ENCODE data around the gene UBE2E3.
"Not testable (repeated sequence)": the region's sequence is repeated elsewhere in the genome, so short reads cannot be mapped to it uniquely, and the experiment has no call there.

The UBE2E3 gene

GRCh38 chr2:181036848-181037603, 56.6 kb downstream of the UBE2E3 start:
- no peak for TF ChIP-seq CTCF (IDR thresholded peaks at IDR 0.05; ENCODE audit: borderline replicate concordance, control extremely low read depth, extremely low read depth, insufficient read depth, missing control alignments)
- in situ Hi-C loops (cut with MboI; ENCODE audit: low sequenced_read_pairs, unreplicated experiment), result no loop called here
- no peak for DNase-seq (ENCODE audit: low spot score)

- no peak for DNase-seq (ENCODE audit: low spot score)
- in situ Hi-C loops (cut with MboI; ENCODE audit: low sequenced_read_pairs, unreplicated experiment), result no loop called here
- no peak for TF ChIP-seq CTCF (IDR thresholded peaks at IDR 0.05; ENCODE audit: borderline replicate concordance, control extremely low read depth, extremely low read depth, insufficient read depth, missing control alignments)
Measured at GRCh38 chr2:181037922-181038321, 57.5 kb downstream of the UBE2E3 start.

GRCh38 chr2:181038796-181039195, 58.4 kb downstream of the UBE2E3 start:
- no peak for TF ChIP-seq CTCF (IDR thresholded peaks at IDR 0.05; ENCODE audit: borderline replicate concordance, control extremely low read depth, extremely low read depth, insufficient read depth, missing control alignments)
- no peak for DNase-seq (ENCODE audit: low spot score)
- in situ Hi-C loops (cut with MboI; ENCODE audit: low sequenced_read_pairs, unreplicated experiment), result no loop called here

- in situ Hi-C loops (cut with MboI; ENCODE audit: low sequenced_read_pairs, unreplicated experiment); DNase-seq (ENCODE audit: low spot score): not testable (repeated sequence)
Measured at GRCh38 chr2:181040839-181041238, 60.4 kb downstream of the UBE2E3 start.

- no peak for TF ChIP-seq CTCF (IDR thresholded peaks at IDR 0.05; ENCODE audit: borderline replicate concordance, control extremely low read depth, extremely low read depth, insufficient read depth, missing control alignments)
- in situ Hi-C loops (cut with MboI; ENCODE audit: low sequenced_read_pairs, unreplicated experiment), result no loop called here
Measured at GRCh38 chr2:181041661-181042060, 61.3 kb downstream of the UBE2E3 start.

GRCh38 chr2:181042706-181043105, 62.3 kb downstream of the UBE2E3 start:
- DNase-seq (ENCODE audit: low spot score), result no peak
- TF ChIP-seq CTCF (IDR thresholded peaks at IDR 0.05; ENCODE audit: borderline replicate concordance, control extremely low read depth, extremely low read depth, insufficient read depth, missing control alignments), result no peak
- in situ Hi-C loops (cut with MboI; ENCODE audit: low sequenced_read_pairs, unreplicated experiment), result no loop called here

More at GRCh38 chr2:181041661-181042060, 61.3 kb downstream of the UBE2E3 start:
- no peak for DNase-seq (ENCODE audit: low spot score)

- TF ChIP-seq CTCF (IDR thresholded peaks at IDR 0.05; ENCODE audit: borderline replicate concordance, control extremely low read depth, extremely low read depth, insufficient read depth, missing control alignments), result no peak
- in situ Hi-C loops (cut with MboI; ENCODE audit: low sequenced_read_pairs, unreplicated experiment), result no loop called here
- DNase-seq (ENCODE audit: low spot score), result no peak
Measured at GRCh38 chr2:181046833-181047232, 66.4 kb downstream of the UBE2E3 start.
